Stimulated activated CD4-positive, alpha-beta T cell treated with anti-CD3 and anti-CD28 coated beads, TNF-alpha, amount 100 ng/mL, for 24 hours (primary cell): ENCODE results near the gene PDZD11.
"Not testable (repeated sequence)": the region's sequence is repeated elsewhere in the genome, so short reads cannot be mapped to it uniquely, and the experiment has no call there.

ENCODE experiments used
- DNase-seq, 3 experiments: peaks; one replicate each; pipeline ENCODE4 v3.0.0-alpha.2; 2020; ENCODE audit warnings: low read depth in 3 of 3

PDZD11 gene

GRCh38 chrX:70289793-70290770 lies at the start of gene PDZD11, which contains the start of gene KIF4A:
Gene PDZD11 (minus strand): TSS chrX:70289927. CDS start chrX:70289341, 586 bp downstream.
Gene KIF4A (plus strand): TSS chrX:70290104. CDS start chrX:70290459, 355 bp downstream.
- peak; percentile 51 to 79 (median 55) for DNase-seq

- DNase-seq: no peak
Measured at GRCh38 chrX:70338290-70338689, 48.6 kb upstream of the PDZD11 start.

- DNase-seq: no peak
Measured at GRCh38 chrX:70336767-70337166, 47.0 kb upstream of the PDZD11 start.

- no peak for DNase-seq
Measured at GRCh38 chrX:70332600-70332999, 42.9 kb upstream of the PDZD11 start.

GRCh38 chrX:70331161-70331560 lies 41.4 kb upstream of the PDZD11 start:
- no peak for DNase-seq

GRCh38 chrX:70324326-70324725 lies 34.6 kb upstream of the PDZD11 start:
- no peak for DNase-seq

GRCh38 chrX:70323628-70324027 lies 33.9 kb upstream of the PDZD11 start:
- not testable (repeated sequence) for DNase-seq

- DNase-seq: no peak
Measured at GRCh38 chrX:70322784-70323183, 33.1 kb upstream of the PDZD11 start.

- no peak for DNase-seq
Measured at GRCh38 chrX:70313503-70313902, 23.8 kb upstream of the PDZD11 start.

- DNase-seq: no peak
Measured at GRCh38 chrX:70301716-70302115, 12.0 kb upstream of the PDZD11 start.

GRCh38 chrX:70293621-70294020 lies 3.9 kb upstream of the PDZD11 start:
- DNase-seq: no peak

GRCh38 chrX:70292788-70293187 lies 3.1 kb upstream of the PDZD11 start:
- DNase-seq: no peak

GRCh38 chrX:70289168-70289792 lies 447 bp downstream of the PDZD11 start:
- no peak for DNase-seq

- DNase-seq: no peak
Measured at GRCh38 chrX:70281951-70282350, 7.8 kb downstream of the PDZD11 start, which contains the start of gene RAB41. Gene RAB41 (plus strand): TSS chrX:70282172. CDS start chrX:70282218, 46 bp downstream.

- DNase-seq: no peak
Measured at GRCh38 chrX:70280573-70280972, 9.2 kb downstream of the PDZD11 start.

- DNase-seq: no peak
Measured at GRCh38 chrX:70279081-70279480, 10.6 kb downstream of the PDZD11 start.

GRCh38 chrX:70274029-70274428 lies 15.7 kb downstream of the PDZD11 start:
- not testable (repeated sequence) for DNase-seq

GRCh38 chrX:70268034-70268433 lies 21.7 kb downstream of the PDZD11 start, which contains the start of gene ARR3:
Gene ARR3 (plus strand): TSS chrX:70268334. CDS start chrX:70269386, 1,052 bp downstream.
- DNase-seq: no peak

GRCh38 chrX:70264784-70265183 lies 24.9 kb downstream of the PDZD11 start:
- no peak for DNase-seq

GRCh38 chrX:70262952-70263567 lies 26.7 kb downstream of the PDZD11 start:
- DNase-seq: peak in 2 of 3 experiments; percentile 1 to 19

GRCh38 chrX:70260104-70260503 lies 29.6 kb downstream of the PDZD11 start, which contains the start of gene P2RY4:
Gene P2RY4 (minus strand): TSS chrX:70260204. CDS start chrX:70259624, 580 bp downstream.
- DNase-seq: no peak
